Omental fat pad (tissue), 4 donors: ENCODE data around the gene WDR18. TPM values are rescaled to one million over a fixed set of nuclear protein-coding genes. Genes with fewer than 3 reads are reported as not detected.

Experiments
- ATAC-seq: fragments of 150-250 bp; one replicate; pipeline ENCODE4 v1.9.1; 2016; ENCODE audit warnings: mild to moderate bottlenecking, moderate library complexity; ENCODE audit not compliant: low FRiP score
- DNase-seq: peaks from one replicate; pipeline ENCODE4 v3.0.0-alpha.2; 2019; ENCODE audit warnings: low spot score
- CTCF ChIP-seq, 3 donors: fragments of 450-650 bp; IDR thresholded peaks; one replicate each; pipeline ENCODE4 v1.5.1; 2016 to 2017; ENCODE audit warnings: antibody characterized with exemption in 3 of 3, mild to moderate bottlenecking in 3 of 3, moderate library complexity in 2 of 3
- total RNA-seq, 4 donors: library from RNA; depleted of rRNA; stranded (reverse); fragments of >200 nt; gene quantifications; one replicate each; pipeline ENCODE4 v1.1.0, GENCODE V29; 2016

Gene WDR18
- total RNA-seq, 4 donors from 2014 or later = 22.8 to 69.4 (median 37.5) TPM

- ATAC-seq = no peak
- no peak for DNase-seq
- TF ChIP-seq CTCF (IDR thresholded peaks at IDR 0.05) = no peak
Observed at GRCh38 chr19:1014161-1015060, 30.3 kb downstream of the WDR18 start.

GRCh38 chr19:1015061-1015781, 31.1 kb downstream of the WDR18 start:
- DNase-seq (no peak), ATAC-seq (no peak)
- no peak for TF ChIP-seq CTCF (IDR thresholded peaks at IDR 0.05)

- DNase-seq (no peak), ATAC-seq (no peak)
- TF ChIP-seq CTCF (IDR thresholded peaks at IDR 0.05) = no peak
Observed at GRCh38 chr19:1015782-1016646, 31.9 kb downstream of the WDR18 start.

DNA sequence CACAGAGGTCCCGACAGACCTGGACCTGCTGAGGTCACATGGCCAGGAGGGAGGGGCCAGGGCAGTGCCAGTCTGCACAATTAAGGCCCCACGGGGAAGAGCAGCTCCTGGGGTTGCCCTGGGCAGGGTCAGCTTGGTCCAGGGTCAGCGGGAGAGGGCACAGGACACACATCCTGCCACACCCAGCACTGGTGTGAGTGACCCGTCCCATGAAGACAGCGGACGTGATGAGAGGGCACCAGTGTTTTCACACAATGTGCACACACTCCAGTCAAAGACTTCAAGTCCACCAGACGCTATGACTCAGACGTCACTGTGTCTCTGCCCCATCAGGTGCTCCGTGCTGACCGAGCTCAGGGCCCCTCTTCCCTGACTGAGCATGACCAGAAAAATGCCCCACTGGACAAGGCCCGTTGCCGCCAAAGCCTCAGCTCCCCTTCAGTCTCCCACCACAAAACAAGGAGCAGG, 32.5 kb downstream of the WDR18 start:
- ATAC-seq (no peak), DNase-seq (no peak)
- TF ChIP-seq CTCF (IDR thresholded peaks at IDR 0.05) = no peak

DNA sequence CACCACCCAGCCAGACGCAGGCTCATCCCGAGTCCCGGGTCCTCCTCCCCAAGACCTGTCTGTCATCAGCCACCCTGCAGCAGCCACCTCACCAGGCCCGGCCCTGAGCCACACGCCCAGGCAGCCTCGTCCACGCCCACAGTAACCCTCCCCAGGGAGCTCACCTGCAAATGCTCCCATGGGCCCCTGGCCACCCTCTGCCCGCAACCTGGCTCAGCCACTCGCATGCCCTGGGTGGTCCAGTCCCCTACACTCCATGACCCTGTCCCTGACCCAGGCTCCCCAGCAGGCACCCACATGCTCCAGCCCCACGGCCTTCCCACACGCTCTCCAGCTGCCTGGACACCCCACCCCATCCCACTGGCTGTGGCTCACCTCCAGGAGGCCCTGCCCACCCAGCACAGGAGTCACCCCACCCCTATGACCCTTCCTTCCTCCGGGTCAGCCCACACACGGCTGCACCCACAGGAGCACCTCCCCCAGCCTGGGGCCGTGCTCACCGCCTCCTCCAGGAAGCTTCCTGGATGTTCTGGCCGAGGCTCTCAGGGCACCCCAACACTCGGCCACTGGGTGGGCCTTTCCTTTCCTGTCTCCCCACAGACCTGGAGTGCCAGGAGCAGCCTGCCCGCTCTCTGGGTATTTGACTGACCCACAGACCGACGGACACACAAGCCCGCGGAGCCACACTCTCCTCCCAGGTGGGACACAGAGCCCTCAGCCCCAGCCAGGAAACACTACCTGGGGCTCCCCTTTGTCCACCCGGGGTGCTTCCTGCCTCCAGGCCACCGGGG, 33.2 kb downstream of the WDR18 start:
- no peak for TF ChIP-seq CTCF (IDR thresholded peaks at IDR 0.05)
- ATAC-seq = no peak

GRCh38 chr19:1017906-1018305, 33.8 kb downstream of the WDR18 start:
- ATAC-seq (no peak), DNase-seq (no peak)
- TF ChIP-seq CTCF (IDR thresholded peaks at IDR 0.05) = no peak

More for the DNA sequence above, 33.2 kb downstream of the WDR18 start:
- no peak for DNase-seq
